MM.1S (cell line): Measurements from ENCODE around the gene EBLN2.

ENCODE experiments used
- DNase-seq: peaks from one replicate; pipeline ENCODE4 v3.0.0-alpha.2; 2015
- H2AFZ ChIP-seq: fragments of 300-600 bp; sonication (generic); 2 replicates; pipeline ENCODE4 v1.6.0; 2016; ENCODE audit warnings: antibody characterized with exemption, low read length
- H3F3A ChIP-seq: fragments of 300-600 bp; sonication (generic); 2 replicates; pipeline ENCODE4 v1.6.1; 2016; ENCODE audit warnings: mild to moderate bottlenecking, antibody characterized with exemption, low read length, moderate library complexity, mixed read lengths; ENCODE audit not compliant: insufficient read depth
- H3K27ac ChIP-seq: fragments of 300-600 bp; sonication (generic); 2 replicates; pipeline ENCODE4 v1.5.1; 2016; ENCODE audit warnings: mild to moderate bottlenecking, low read length
- H3K27me3 ChIP-seq: fragments of 300-600 bp; sonication (generic); replicated peaks from 2 replicates; pipeline ENCODE4 v1.6.0; 2016; ENCODE audit warnings: low read length; ENCODE audit not compliant: insufficient read depth
- H3K36me3 ChIP-seq: fragments of 300-600 bp; sonication (generic); replicated peaks from 2 replicates; pipeline ENCODE4 v1.6.1; 2016; ENCODE audit warnings: mild to moderate bottlenecking, low read length, mixed read lengths; ENCODE audit not compliant: insufficient read depth
- H3K4me1 ChIP-seq: fragments of 300-600 bp; sonication (generic); 2 replicates; pipeline ENCODE4 v1.6.1; 2016; ENCODE audit warnings: low read length, mixed read lengths
- H3K4me2 ChIP-seq: fragments of 300-600 bp; sonication (generic); 2 replicates; pipeline ENCODE4 v1.6.0; 2016; ENCODE audit warnings: low read depth, low read length
- H3K4me3 ChIP-seq: fragments of 300-600 bp; sonication (generic); 2 replicates; pipeline ENCODE4 v1.5.1; 2016; ENCODE audit warnings: low read length, mixed read lengths
- H3K79me2 ChIP-seq: fragments of 300-600 bp; sonication (generic); 2 replicates; pipeline ENCODE4 v1.6.1; 2016; ENCODE audit warnings: mixed run types, low read length, mixed read lengths
- H3K9ac ChIP-seq: fragments of 300-600 bp; sonication (generic); 2 replicates; pipeline ENCODE4 v1.6.1; 2016; ENCODE audit warnings: low read length, mixed read lengths
- H3K9me2 ChIP-seq: fragments of 300-600 bp; sonication (generic); replicated peaks from 2 replicates; pipeline ENCODE4 v1.6.1; 2016; ENCODE audit warnings: mild to moderate bottlenecking, low read length, mixed read lengths; ENCODE audit not compliant: insufficient read depth
- H3K9me3 ChIP-seq: fragments of 300-600 bp; sonication (generic); replicated peaks from 2 replicates; pipeline ENCODE4 v1.6.1; 2016; ENCODE audit warnings: mild to moderate bottlenecking, low read length, mixed read lengths; ENCODE audit not compliant: insufficient read depth
- H4K20me1 ChIP-seq: fragments of 300-600 bp; sonication (generic); 2 replicates; pipeline ENCODE4 v1.6.1; 2016; ENCODE audit warnings: mild to moderate bottlenecking, low read length, moderate library complexity, mixed read lengths; ENCODE audit not compliant: insufficient read depth
- CTCF ChIP-seq: fragments of 300-600 bp; sonication (generic); IDR thresholded peaks from 2 replicates; pipeline ENCODE4 v1.5.1; 2016; ENCODE audit warnings: antibody characterized with exemption, low read length, mixed read lengths
- EZH2 ChIP-seq: fragments of 300-600 bp; sonication (generic); optimal IDR thresholded peaks from 2 replicates; pipeline ENCODE3; 2017; ENCODE audit warnings: low read depth, mild to moderate bottlenecking, antibody characterized with exemption, low read length, mixed read lengths
- EZH2phosphoT487 ChIP-seq: fragments of 300-600 bp; sonication (generic); IDR thresholded peaks from 2 replicates; pipeline ENCODE4 v1.6.1; 2018; ENCODE audit warnings: antibody characterized with exemption, low read length

EBLN2 gene

GRCh38 chr3:73061416-73061815, at the start of gene EBLN2:
EBLN2 (plus strand) TSS chr3:73061659; CDS start chr3:73062082, 423 bp downstream.
- Histone ChIP-seq H3F3A (no peaks in the 10 kb centered on the region; the same call in 1 of the 2 replicates), H3K9me3 (no peaks in the 10 kb centered on the region), H4K20me1 (peaks cover 9% of the 10 kb centered on the region; the same call in 1 of the 2 replicates), H3K4me2 (no peak within 1 kb of the TSS), H3K9me2 (no peaks in the 10 kb centered on the region), H3K27ac (no peak within 1 kb of the TSS), H3K79me2 (peaks cover 61% of the 10 kb centered on the region), H3K4me1 (no peaks in the 10 kb centered on the region), H2AFZ (no peak within 1 kb of the TSS), H3K4me3 (no peak within 1 kb of the TSS), H3K9ac (no peak within 1 kb of the TSS), H3K36me3 (peaks cover 5% of the 10 kb centered on the region), H3K27me3 (no peaks in the 10 kb centered on the region)
- no peak for DNase-seq
- no peak for TF ChIP-seq EZH2phosphoT487
- TF ChIP-seq EZH2: no peak

GRCh38 chr3:73018298-73018697, 43.2 kb upstream of the EBLN2 start:
- no peak overlapping the region for H3K9ac ChIP-seq
- H3K36me3 ChIP-seq: peaks cover 3% of the 10 kb centered on the region; the same call in 1 of the 2 replicates
- H3K9me2 ChIP-seq: no peaks in the 10 kb centered on the region
- no peak for DNase-seq
- H3K4me1 ChIP-seq: peaks cover 8% of the 10 kb centered on the region
- peaks cover 100% of the 10 kb centered on the region for H3K79me2 ChIP-seq
- TF ChIP-seq EZH2: no peak
- TF ChIP-seq CTCF: no peak
- TF ChIP-seq EZH2phosphoT487: no peak
- H3F3A ChIP-seq: no peaks in the 10 kb centered on the region
- no peak overlapping the region for H3K4me3 ChIP-seq
- H2AFZ ChIP-seq: no peak overlapping the region
- peaks cover 63% of the 10 kb centered on the region for H4K20me1 ChIP-seq
- H3K4me2 ChIP-seq: no peak overlapping the region
- H3K27me3 ChIP-seq: no peaks in the 10 kb centered on the region
- H3K27ac ChIP-seq: no peak overlapping the region
- no peaks in the 10 kb centered on the region for H3K9me3 ChIP-seq

GRCh38 chr3:73018790-73019441, 42.5 kb upstream of the EBLN2 start:
- Histone ChIP-seq H3F3A (no peaks in the 10 kb centered on the region), H3K9me2 (no peaks in the 10 kb centered on the region), H3K4me2 (no peak overlapping the region), H3K27ac (no peak overlapping the region), H2AFZ (no peak overlapping the region), H3K79me2 (peaks cover 100% of the 10 kb centered on the region), H3K27me3 (no peaks in the 10 kb centered on the region), H4K20me1 (peaks cover 65% of the 10 kb centered on the region), H3K4me3 (no peak overlapping the region), H3K9me3 (no peaks in the 10 kb centered on the region), H3K36me3 (peaks cover 3% of the 10 kb centered on the region; the same call in 1 of the 2 replicates), H3K4me1 (peaks cover 8% of the 10 kb centered on the region), H3K9ac (no peak overlapping the region)
- no peak for TF ChIP-seq CTCF
- TF ChIP-seq EZH2: no peak
- no peak for TF ChIP-seq EZH2phosphoT487
- no peak for DNase-seq

- Histone ChIP-seq H3K4me2 (no peak overlapping the region), H3K9ac (no peak overlapping the region), H3K9me3 (no peaks in the 10 kb centered on the region), H2AFZ (no peak overlapping the region), H3K36me3 (peaks cover 6% of the 10 kb centered on the region; the same call in 1 of the 2 replicates), H3K27me3 (no peaks in the 10 kb centered on the region), H3K27ac (no peak overlapping the region), H3K9me2 (no peaks in the 10 kb centered on the region), H4K20me1 (peaks cover 69% of the 10 kb centered on the region), H3K79me2 (peaks cover 100% of the 10 kb centered on the region), H3F3A (no peaks in the 10 kb centered on the region), H3K4me3 (no peak overlapping the region), H3K4me1 (peaks cover 4% of the 10 kb centered on the region)
- TF ChIP-seq CTCF (no peak), EZH2 (no peak), EZH2phosphoT487 (no peak)
- no peak for DNase-seq
These were observed 40.1 kb upstream of the EBLN2 start for GRCh38 chr3:73021301-73021835.
